Activated T-helper 17 cell treated with anti-CD3 and anti-CD28 coated beads, Interleukin-2, amount 50 U/mL, for 72 hours (primary cell): ENCODE results near the gene SMIM23. TPM values are rescaled to one million over a fixed set of nuclear protein-coding genes. Genes with fewer than 3 reads are reported as not detected.

Source experiments
- ATAC-seq: fragments of 150-1000 bp; cut with Tn5 transposase; replicated peaks from 2 replicates; pipeline ENCODE4 v1.10.0; 2021; ENCODE audit warnings: mild to moderate bottlenecking, moderate library complexity
- H3K27ac Mint-ChIP-seq: one replicate; pipeline ENCODE4 v1.8.0; 2022; ENCODE audit warnings: mixed read lengths
- H3K27me3 Mint-ChIP-seq: one replicate; pipeline ENCODE4 v1.8.0; 2022; ENCODE audit warnings: mixed read lengths
- H3K36me3 Mint-ChIP-seq: one replicate; pipeline ENCODE4 v1.8.0; 2022; ENCODE audit warnings: low read depth, mild to moderate bottlenecking, mixed read lengths
- H3K4me1 Mint-ChIP-seq: one replicate; pipeline ENCODE4 v1.8.0; 2022; ENCODE audit warnings: mixed read lengths
- H3K4me3 Mint-ChIP-seq: one replicate; pipeline ENCODE4 v1.8.0; 2022; ENCODE audit warnings: mild to moderate bottlenecking, mixed read lengths
- H3K9me3 Mint-ChIP-seq: one replicate; pipeline ENCODE4 v1.8.0; 2022; ENCODE audit warnings: mixed read lengths
- total RNA-seq, 2 donors: library from RNA; stranded (reverse); gene quantifications; one replicate each; pipeline ENCODE4 v1.2.3, GENCODE V29; 2022

SMIM23 gene
- total RNA-seq, 2 donors from 2014 or later, result not detected

GRCh38 chr5:171790408-171790807 lies 4.8 kb downstream of the SMIM23 start:
- no peak for ATAC-seq
- Mint-ChIP-seq H3K9me3 (no peaks in the 10 kb centered on the region), H3K36me3 (no peaks in the 10 kb centered on the region)

GRCh38 chr5:171794470-171794960 lies 8.9 kb downstream of the SMIM23 start:
- no peak overlapping the region for H3K4me3 Mint-ChIP-seq
- no peaks in the 10 kb centered on the region for H3K36me3 Mint-ChIP-seq
- H3K9me3 Mint-ChIP-seq, result no peaks in the 10 kb centered on the region
- ATAC-seq, result no peak
- peaks cover 20% of the 10 kb centered on the region for H3K27me3 Mint-ChIP-seq
- no peak overlapping the region for H3K27ac Mint-ChIP-seq
- H3K4me1 Mint-ChIP-seq, result no peaks in the 10 kb centered on the region

More at GRCh38 chr5:171790408-171790807, 4.8 kb downstream of the SMIM23 start:
- H3K4me3 Mint-ChIP-seq, result no peak overlapping the region
- H3K27me3 Mint-ChIP-seq, result peaks cover 12% of the 10 kb centered on the region
- H3K27ac Mint-ChIP-seq, result no peak overlapping the region
- no peaks in the 10 kb centered on the region for H3K4me1 Mint-ChIP-seq

- H3K4me1 Mint-ChIP-seq, result no peaks in the 10 kb centered on the region
- no peak overlapping the region for H3K4me3 Mint-ChIP-seq
- no peak for ATAC-seq
- no peaks in the 10 kb centered on the region for H3K9me3 Mint-ChIP-seq
- no peak overlapping the region for H3K27ac Mint-ChIP-seq
- H3K27me3 Mint-ChIP-seq, result peaks cover 16% of the 10 kb centered on the region
- H3K36me3 Mint-ChIP-seq, result no peaks in the 10 kb centered on the region
Observed at GRCh38 chr5:171795381-171795780, 9.8 kb downstream of the SMIM23 start.

- Mint-ChIP-seq H3K4me3 (no peak overlapping the region), H3K4me1 (no peaks in the 10 kb centered on the region), H3K36me3 (no peaks in the 10 kb centered on the region), H3K9me3 (no peaks in the 10 kb centered on the region), H3K27ac (no peak overlapping the region), H3K27me3 (peaks cover 11% of the 10 kb centered on the region)
- ATAC-seq, result no peak
Observed at GRCh38 chr5:171796436-171796835, 10.8 kb downstream of the SMIM23 start.

- no peak overlapping the region for H3K27ac Mint-ChIP-seq
- peaks cover 11% of the 10 kb centered on the region for H3K27me3 Mint-ChIP-seq
- no peaks in the 10 kb centered on the region for H3K4me1 Mint-ChIP-seq
- no peaks in the 10 kb centered on the region for H3K36me3 Mint-ChIP-seq
- no peak overlapping the region for H3K4me3 Mint-ChIP-seq
- H3K9me3 Mint-ChIP-seq, result no peaks in the 10 kb centered on the region
- no peak for ATAC-seq
Observed at GRCh38 chr5:171797543-171797942, 11.9 kb downstream of the SMIM23 start.

- peaks cover 7% of the 10 kb centered on the region for H3K27me3 Mint-ChIP-seq
- H3K36me3 Mint-ChIP-seq, result no peaks in the 10 kb centered on the region
- no peaks in the 10 kb centered on the region for H3K4me1 Mint-ChIP-seq
- H3K4me3 Mint-ChIP-seq, result no peak overlapping the region
- no peaks in the 10 kb centered on the region for H3K9me3 Mint-ChIP-seq
- H3K27ac Mint-ChIP-seq, result no peak overlapping the region
- no peak for ATAC-seq
Observed at GRCh38 chr5:171798418-171798817, 12.8 kb downstream of the SMIM23 start.

GRCh38 chr5:171801839-171802238 lies 16.2 kb downstream of the SMIM23 start:
- Mint-ChIP-seq H3K9me3 (no peaks in the 10 kb centered on the region), H3K27me3 (peaks cover 8% of the 10 kb centered on the region), H3K27ac (no peak overlapping the region), H3K4me3 (no peak overlapping the region), H3K4me1 (no peaks in the 10 kb centered on the region), H3K36me3 (no peaks in the 10 kb centered on the region)
- peak; percentile 74 for ATAC-seq

- Mint-ChIP-seq H3K9me3 (peaks cover 5% of the 10 kb centered on the region), H3K27me3 (peaks cover 17% of the 10 kb centered on the region), H3K4me1 (no peaks in the 10 kb centered on the region), H3K27ac (no peak overlapping the region), H3K4me3 (no peak overlapping the region), H3K36me3 (no peaks in the 10 kb centered on the region)
- ATAC-seq, result no peak
Observed at GRCh38 chr5:171805746-171806145, 20.1 kb downstream of the SMIM23 start.

GRCh38 chr5:171806976-171807747 lies 21.5 kb downstream of the SMIM23 start:
- ATAC-seq, result no peak
- no peaks in the 10 kb centered on the region for H3K4me1 Mint-ChIP-seq
- peaks cover 17% of the 10 kb centered on the region for H3K27me3 Mint-ChIP-seq
- no peak overlapping the region for H3K4me3 Mint-ChIP-seq
- no peaks in the 10 kb centered on the region for H3K36me3 Mint-ChIP-seq
- peaks cover 8% of the 10 kb centered on the region for H3K9me3 Mint-ChIP-seq
- no peak overlapping the region for H3K27ac Mint-ChIP-seq

GRCh38 chr5:171808453-171808852 lies 22.8 kb downstream of the SMIM23 start:
- peaks cover 17% of the 10 kb centered on the region for H3K27me3 Mint-ChIP-seq
- ATAC-seq, result no peak

GRCh38 chr5:171808951-171809350 lies 23.3 kb downstream of the SMIM23 start:
- H3K4me1 Mint-ChIP-seq, result no peaks in the 10 kb centered on the region
- no peaks in the 10 kb centered on the region for H3K36me3 Mint-ChIP-seq
- no peak overlapping the region for H3K4me3 Mint-ChIP-seq
- ATAC-seq, result no peak
- H3K27me3 Mint-ChIP-seq, result peaks cover 17% of the 10 kb centered on the region
- H3K9me3 Mint-ChIP-seq, result peaks cover 8% of the 10 kb centered on the region
- H3K27ac Mint-ChIP-seq, result no peak overlapping the region

More at GRCh38 chr5:171808453-171808852, 22.8 kb downstream of the SMIM23 start:
- no peak overlapping the region for H3K4me3 Mint-ChIP-seq
- H3K36me3 Mint-ChIP-seq, result no peaks in the 10 kb centered on the region
- peaks cover 8% of the 10 kb centered on the region for H3K9me3 Mint-ChIP-seq
- H3K4me1 Mint-ChIP-seq, result no peaks in the 10 kb centered on the region
- H3K27ac Mint-ChIP-seq, result no peak overlapping the region

GRCh38 chr5:171810227-171810626 lies 24.6 kb downstream of the SMIM23 start:
- Mint-ChIP-seq H3K27ac (no peak overlapping the region), H3K4me3 (no peak overlapping the region), H3K27me3 (peaks cover 17% of the 10 kb centered on the region), H3K4me1 (no peaks in the 10 kb centered on the region), H3K9me3 (peaks cover 8% of the 10 kb centered on the region), H3K36me3 (no peaks in the 10 kb centered on the region)
- no peak for ATAC-seq

- ATAC-seq, result no peak
- Mint-ChIP-seq H3K4me3 (no peak overlapping the region), H3K27ac (no peak overlapping the region), H3K4me1 (no peaks in the 10 kb centered on the region), H3K27me3 (peaks cover 3% of the 10 kb centered on the region), H3K9me3 (peaks cover 5% of the 10 kb centered on the region), H3K36me3 (no peaks in the 10 kb centered on the region)
Observed at GRCh38 chr5:171813270-171813669, 27.7 kb downstream of the SMIM23 start.

GRCh38 chr5:171813813-171814490 lies 28.3 kb downstream of the SMIM23 start:
- peaks cover 5% of the 10 kb centered on the region for H3K9me3 Mint-ChIP-seq

GRCh38 chr5:171816666-171817065 lies 31.0 kb downstream of the SMIM23 start:
- Mint-ChIP-seq H3K36me3 (no peaks in the 10 kb centered on the region), H3K27me3 (no peaks in the 10 kb centered on the region), H3K27ac (no peak overlapping the region), H3K4me1 (no peaks in the 10 kb centered on the region), H3K4me3 (no peak overlapping the region), H3K9me3 (no peaks in the 10 kb centered on the region)
- ATAC-seq, result no peak

More at GRCh38 chr5:171813813-171814490, 28.3 kb downstream of the SMIM23 start:
- no peak for ATAC-seq
- Mint-ChIP-seq H3K27me3 (no peaks in the 10 kb centered on the region), H3K27ac (no peak overlapping the region), H3K36me3 (no peaks in the 10 kb centered on the region), H3K4me3 (no peak overlapping the region), H3K4me1 (no peaks in the 10 kb centered on the region)
